Activated T-cell treated with anti-CD3 and anti-CD28 coated beads, Interleukin-2, amount 50 U/mL, for 1 hour (primary cell): ENCODE results near the gene OGFOD3.
"Not testable (repeated sequence)": the region's sequence is repeated elsewhere in the genome, so short reads cannot be mapped to it uniquely, and the experiment has no call there.

Experiments
- DNase-seq: peaks from one replicate; pipeline ENCODE4 v3.0.0-alpha.2; 2020

The OGFOD3 gene

DNA sequence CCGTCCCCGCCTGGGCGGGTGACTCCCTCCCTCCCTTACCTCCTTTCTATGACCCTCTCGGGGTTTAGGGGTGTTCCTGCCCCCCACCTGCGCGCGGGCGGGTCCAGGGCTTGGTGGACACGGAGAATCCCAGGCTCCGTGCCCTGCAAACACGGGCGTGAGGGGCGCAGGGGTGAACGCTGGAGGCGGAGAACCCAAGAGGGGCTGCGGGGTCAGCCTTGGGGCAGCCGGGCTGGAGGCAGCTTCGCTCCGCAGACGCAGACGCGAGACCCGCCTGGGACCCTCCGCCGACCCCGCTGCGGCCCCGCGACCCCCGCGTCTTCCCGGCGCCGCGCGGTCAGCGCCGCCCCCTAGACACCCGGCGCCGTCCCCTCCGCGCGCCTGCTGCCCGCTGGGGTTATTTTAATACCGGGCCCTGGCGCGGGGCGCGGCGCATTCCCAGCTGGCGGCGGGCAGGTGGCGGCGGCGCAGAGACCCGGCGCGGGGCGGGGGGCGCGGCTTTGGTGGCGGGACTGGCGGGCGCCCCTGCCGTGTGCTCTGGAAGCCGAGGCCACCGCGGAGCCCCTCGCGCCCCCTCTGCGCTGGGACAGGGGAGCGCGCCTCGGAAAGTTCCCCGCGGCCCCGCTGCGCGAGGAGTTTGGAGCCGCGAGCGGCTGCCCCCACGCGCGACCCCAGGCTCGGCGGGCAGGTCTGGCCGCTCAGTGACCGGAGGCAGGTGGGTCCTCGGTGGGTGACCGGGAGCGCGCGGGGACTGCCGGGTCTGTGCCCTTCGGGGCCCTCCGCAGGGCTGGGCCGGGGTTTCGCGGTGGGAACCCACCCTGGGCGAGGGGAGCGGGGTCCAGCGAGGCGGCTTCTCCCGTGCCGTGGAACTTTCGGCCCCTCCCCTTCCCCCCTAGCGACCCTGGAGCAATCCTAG, 46.8 kb downstream of the OGFOD3 start, which contains the start of gene UTS2R:
TSS of gene UTS2R (plus strand) at position 433 of the 916 bp plus-strand sequence. CDS start 2,560 bp downstream, outside the sequence.
- no peak for DNase-seq

DNA sequence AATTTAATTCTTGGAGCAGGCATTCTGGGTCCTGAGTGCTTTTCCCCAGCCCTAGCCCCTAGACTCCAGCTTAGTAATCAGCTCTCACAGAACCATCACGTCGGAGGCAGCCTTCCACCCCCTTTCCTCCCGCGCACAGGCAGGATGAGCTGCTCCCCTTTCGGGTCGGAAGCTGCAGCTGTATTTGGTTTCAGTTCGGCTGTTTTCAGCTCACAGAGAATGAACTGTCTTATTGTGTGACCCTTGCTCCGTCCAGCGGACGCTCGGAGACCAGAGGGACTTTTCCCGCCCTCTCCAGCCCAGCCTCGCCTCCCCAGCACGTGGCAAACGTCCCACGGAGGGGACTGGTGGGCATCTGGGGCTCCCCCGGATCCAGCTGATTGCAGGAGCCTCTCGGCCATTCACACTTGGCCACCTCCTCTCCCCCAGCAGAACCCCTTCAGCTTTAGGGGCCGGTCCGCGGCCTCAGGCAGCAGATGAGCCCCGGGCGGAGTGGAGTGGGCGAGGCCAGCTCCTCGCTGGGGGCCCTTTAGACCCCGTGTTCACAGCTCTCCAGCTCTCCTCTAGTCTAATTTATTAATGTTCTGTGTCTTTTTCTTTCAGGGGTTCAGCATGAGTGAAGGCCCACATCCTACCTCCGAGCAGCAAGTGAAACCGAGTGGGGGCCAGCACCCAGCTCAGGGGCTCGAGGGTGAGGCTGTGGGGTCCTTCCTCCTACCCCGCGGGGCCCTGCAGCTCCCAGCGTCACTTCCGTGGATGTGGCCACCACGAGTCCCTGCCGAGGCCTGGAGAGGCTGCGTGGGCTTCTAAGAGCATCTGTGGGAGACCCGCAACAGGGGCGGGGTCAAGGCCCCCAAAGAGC, 47.7 kb downstream of the OGFOD3 start:
- no peak for DNase-seq

DNA sequence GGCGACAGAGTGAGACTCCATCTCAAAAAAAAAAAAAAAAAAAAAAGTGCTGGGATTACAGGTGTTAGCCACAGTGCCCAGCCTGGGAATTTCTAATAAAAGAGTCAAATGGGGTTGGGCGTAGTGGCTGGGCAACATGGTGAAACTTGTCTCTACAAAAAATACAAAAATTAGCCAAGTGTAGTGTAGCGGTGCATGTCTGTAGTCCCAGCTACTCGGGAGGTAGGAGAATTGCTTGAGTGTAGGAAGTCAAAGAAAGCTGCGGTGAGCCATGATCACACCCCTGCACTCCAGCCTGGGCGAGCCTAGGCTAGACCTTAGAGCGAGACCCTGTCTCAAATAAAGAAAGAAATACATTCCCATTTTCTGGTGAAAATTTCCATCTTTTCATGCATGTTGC, 49.2 kb downstream of the OGFOD3 start:
- no peak for DNase-seq

DNA sequence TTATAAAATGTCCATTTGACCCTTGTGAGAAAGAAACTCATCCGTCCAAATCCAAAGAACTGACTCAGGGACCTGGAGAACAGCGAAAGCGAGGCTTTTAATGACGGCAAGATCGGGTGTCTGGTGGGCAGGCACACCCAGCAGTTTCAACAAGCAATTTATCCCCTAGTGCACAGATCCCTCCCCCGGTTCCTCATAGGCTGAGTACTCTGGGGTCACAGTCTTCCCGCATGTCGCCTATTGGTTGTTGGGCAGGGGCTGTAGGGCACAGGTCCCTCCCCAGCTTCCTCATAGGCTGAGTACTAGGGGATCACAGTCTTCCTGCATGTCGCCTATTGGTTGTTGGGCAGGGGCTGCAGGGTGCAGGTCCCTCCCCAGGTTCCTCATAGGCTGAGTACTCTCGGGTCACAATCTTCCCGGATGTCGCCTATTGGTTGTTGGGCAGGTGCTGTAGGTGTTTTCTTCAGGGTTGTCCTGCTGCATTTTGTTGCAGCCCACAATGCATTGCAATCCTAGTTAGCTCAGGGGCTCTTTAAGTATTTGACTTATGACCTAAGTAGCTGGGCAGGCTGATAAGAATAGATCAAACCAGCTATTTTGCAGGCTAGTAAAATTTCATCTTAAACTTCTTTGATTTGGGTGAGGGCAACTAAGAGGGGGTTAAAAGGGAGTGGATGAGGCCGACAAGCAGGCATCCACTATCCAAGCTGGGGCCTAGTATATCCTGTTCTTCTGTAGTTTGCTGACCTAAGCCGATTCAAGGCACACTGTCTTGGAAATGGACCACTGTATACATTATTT, 50.5 kb downstream of the OGFOD3 start:
- no peak for DNase-seq

DNA sequence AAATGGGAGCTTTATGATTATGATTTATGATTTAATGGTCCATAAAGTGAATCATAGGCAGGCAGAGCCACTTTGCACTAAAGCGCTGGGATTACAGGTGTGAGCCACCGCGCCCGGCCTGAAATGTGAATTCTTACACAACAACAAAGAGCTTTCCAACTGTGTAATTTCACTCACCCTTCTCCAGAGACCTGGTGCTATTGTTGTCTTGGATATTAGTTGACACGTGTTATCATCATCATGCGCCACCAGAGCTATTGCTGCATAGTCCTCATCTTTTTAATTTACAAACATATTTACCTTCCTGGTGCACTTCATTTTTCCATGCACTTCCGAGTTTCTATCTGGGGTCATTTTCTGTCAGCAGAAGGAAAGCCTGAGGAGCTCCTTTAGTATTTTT, 51.6 kb downstream of the OGFOD3 start:
- no peak for DNase-seq

DNA sequence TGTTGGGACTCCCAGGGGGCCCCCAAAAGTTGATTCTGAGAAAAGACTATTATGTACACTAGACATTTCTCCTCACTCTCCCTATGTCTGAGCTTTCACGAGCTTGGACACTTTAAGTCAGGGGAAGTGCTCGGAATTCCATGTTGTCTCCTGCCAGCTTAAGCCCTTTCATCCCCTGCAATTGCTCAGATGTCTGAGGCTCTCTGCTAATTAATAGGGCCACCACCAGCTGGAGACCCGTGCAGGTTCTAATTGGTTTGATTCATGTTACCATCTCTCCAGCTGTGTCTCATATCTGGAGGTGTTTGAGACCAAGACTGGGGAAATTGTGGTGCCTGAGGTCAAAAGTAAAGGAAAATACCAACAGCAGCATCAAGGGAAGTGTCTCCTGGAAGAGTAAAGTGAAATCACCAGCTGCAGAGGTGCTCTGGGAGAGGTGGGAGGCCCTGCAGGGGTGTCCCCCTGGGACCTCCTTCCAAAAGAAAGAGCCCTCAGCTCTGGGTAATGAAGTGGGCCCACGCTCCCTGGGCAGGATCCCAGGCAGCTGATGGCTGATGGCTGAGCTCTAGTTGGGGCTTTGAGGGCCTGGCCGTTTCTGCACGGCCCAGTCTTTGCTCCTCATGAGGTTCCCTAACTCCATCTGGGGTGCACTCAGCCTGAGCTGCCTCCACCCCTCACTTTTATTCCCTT, 52.6 kb downstream of the OGFOD3 start:
- DNase-seq, result no peak

DNA sequence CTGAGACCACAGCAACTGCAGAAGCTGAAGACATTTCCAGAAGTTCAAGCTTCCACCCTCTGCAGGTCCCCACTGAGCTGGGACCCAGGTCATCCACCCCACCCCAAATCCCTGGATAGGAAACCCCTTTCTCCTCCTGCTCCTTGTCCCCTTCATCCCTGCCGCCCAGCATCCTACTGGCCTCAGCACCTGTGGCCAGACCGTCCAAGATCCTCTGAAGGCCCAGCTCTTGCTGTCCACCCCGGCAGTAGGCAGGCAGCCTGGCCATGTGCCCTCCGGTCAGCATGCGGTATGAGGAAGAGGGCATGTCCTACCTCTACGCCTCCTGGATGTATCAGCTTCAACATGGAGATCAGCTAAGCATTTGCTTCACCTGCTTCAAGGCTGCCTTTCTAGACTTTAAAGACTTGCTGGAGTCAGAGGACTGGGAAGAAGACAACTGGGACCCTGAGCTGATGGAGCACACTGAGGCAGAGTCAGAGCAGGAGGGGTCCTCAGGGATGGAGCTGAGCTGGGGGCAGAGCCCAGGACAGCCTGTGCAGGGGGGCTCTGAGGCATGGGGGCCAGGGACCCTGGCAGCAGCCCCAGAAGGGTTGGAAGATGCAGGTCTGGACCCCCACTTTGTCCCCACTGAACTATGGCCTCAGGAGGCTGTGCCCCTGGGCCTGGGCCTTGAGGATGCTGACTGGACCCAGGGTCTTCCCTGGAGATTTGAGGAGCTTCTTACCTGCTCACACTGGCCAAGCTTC, 56.3 kb downstream of the OGFOD3 start:
- DNase-seq, result no peak

DNA sequence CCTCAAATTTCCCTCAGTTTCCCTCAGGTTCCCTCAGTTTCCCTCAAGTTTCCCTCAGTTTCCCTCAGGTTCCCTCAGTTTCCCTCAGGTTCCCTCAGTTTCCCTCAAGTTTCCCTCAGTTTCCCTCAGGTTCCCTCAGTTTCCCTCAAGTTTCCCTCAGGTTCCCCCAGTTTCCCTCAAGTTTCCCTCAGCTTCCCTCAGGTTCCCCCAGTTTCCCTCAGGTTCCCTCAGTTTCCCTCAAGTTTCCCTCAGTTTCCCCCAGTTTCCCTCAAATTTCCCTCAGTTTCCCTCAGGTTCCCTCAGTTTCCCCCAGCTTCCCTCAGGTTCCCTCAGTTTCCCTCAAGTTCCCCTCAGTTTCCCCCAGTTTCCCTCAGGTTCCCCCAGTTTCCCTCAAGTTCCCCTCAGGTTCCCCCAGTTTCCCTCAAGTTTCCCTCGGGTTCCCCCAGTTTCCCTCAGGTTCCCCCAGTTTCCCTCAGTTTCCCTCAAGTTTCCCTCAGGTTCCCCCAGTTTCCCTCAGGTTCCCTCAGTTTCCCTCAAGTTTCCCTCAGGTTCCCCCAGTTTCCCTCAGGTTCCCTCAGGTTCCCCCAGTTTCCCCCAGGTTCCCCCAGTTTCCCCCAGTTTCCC, 58.8 kb downstream of the OGFOD3 start:
- not testable (repeated sequence) for DNase-seq

DNA sequence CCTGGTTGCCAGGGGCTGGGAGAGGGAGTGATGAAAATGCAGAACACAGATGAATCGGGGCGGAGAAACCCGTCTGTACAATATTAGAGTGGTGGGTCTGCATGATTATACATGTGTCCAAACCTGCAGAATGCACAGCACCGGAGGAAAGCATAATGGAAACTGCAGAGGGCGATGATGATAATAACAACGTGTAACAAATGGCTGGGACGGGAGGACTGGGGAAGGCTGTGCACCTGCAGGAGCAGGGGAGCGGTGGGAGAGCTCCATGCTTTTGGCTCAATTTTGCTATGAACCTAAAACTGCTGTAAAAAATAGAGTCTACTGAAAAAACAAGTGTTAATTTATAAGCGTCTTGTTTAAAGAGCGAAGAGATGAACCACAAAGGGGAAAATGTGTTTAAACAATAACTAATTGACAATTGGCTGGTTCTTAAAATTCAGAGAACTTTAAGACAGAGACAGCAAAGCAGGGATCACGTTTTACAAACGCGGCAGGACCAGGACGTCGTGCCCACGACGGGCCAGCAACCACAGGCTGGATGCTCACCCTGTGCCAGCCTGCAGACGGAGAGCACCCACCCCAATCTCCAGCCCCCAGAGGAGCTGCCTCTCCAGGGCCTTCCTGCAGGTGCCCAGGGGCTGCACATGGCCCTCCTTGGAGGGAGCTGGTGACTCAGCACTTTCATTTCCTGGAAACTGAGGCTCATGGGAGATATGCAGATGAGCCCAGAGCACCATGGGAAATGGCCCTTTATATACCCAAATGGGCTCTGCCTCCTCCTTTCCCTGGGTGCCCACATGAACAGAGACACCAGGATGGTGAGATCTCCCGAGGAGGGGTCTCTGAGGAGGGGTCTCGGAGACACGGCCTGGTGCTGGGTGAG, 59.7 kb downstream of the OGFOD3 start, which contains the start of gene TEX19:
TSS of gene TEX19 (plus strand) at position 783 of the 886 bp plus-strand sequence. CDS start 2,904 bp downstream, outside the sequence.
- no peak for DNase-seq

DNA sequence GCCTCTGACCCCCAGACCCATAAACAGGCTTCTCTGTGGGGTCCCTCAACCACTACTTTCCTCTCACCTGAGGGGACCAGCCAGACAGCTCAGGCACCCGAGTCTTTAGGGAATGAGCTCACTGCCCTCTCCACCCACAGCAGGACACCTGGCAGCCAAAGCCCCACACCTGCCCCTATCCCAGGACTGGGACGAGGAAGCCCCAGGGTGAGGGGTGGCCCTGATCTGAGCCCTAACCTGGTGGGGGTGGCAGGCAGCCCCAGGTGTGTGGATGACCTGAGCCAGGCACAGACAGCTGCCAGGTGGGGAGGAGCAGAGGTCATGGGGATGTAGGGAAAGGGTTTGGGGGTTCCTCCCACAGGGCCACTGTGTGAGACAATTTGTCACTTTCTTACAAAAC, 61.0 kb downstream of the OGFOD3 start:
- no peak for DNase-seq

DNA sequence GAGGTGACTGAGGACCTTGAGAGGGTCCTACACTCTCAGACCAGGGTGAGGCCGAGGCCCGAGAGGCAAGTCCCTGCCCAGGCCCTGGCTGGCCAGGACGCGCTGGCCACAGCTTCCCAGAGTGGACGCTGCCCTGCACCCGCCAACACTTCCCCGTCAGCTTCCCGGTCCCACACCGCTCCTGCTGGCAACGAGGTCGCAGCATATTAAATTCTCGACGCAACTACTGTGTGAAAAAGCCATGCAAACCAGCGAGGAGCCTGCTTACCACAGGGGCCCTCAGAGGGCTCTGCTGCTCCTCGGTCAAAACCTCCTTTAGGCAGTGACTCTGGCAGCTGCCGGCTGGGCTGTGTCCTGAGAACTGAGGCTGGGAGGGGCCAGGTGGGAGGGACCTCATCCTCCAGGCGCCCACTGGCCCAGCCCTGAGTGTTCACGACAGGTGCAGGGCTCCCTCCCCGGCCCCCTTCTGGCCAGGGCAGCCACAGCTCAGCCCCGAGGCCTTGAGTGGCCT, 61.5 kb downstream of the OGFOD3 start:
- DNase-seq, result no peak

DNA sequence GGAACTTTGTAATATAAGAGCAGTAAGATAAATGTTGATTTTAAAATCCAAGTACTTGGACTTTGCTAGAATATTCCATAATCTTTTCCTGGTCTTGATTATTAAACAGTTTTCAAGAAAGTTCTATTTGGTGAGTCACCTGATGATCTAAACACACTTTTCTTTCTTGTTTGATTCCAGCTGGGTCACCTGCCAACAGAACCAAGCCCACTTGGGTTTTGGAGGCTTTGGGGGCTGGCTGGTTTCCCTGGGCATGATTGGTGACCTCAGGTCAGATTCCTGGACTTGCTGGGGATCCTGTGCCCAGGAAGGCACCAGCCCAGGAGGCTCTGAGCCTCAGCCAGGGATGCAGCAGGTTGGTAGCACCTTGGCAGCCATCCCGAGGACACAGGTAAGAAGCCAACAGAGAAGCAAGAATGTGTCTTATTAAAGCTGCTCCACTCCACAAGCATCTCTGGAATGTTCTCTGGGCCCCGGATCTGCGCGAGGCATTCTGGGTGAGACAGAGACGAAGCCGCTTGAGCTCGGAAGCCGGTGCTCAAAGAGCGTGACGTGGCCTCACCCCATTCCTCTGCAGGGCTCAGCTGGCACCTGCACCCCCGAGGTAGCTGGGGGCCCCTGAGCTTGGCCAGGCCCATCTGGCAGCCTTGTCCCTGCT, 62.5 kb downstream of the OGFOD3 start:
- no peak for DNase-seq

DNA sequence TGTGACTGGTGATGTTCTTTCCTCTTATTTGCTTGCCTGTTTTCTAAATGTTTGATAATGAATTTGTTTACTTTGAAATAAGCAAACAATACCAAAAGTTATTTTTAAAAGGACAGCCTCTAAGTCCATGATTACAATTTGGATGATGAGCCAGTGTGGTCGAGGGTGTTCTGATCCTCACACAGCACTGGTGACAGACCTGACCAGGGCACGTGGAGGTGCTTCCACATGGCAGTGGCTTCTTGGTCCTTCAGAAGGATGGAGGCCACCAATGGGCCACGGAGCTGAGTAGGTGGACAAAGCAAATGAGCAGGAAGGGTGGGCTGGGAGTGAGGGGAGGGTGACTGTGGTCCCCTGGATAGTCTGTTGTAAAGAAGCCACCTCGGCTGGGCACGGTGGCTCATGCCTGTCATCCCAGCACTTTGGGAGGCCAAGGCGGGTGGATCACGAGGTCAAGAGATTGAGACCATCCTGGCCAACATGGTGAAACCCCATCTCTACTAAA, 63.5 kb downstream of the OGFOD3 start:
- DNase-seq, result no peak

DNA sequence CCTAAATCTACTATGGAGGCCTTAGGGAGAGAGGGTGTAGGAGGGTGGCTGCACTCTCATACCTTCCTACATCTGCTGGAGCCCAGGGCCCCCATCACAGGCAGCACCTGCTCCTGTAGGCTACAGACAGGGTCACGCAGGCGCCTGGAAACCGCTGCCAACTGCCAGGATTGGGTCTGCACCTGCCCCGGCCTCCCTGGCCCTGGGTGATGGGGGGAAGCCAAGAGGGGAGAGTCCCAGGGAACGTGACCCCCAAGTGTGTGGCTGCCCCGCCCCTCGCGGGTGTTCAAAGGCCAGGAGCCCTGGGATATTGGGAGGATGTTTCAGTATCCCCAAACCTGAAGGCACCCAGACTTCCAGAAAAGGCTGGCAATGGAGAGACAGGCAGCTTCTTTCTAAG, 64.9 kb downstream of the OGFOD3 start:
- DNase-seq, result no peak

DNA sequence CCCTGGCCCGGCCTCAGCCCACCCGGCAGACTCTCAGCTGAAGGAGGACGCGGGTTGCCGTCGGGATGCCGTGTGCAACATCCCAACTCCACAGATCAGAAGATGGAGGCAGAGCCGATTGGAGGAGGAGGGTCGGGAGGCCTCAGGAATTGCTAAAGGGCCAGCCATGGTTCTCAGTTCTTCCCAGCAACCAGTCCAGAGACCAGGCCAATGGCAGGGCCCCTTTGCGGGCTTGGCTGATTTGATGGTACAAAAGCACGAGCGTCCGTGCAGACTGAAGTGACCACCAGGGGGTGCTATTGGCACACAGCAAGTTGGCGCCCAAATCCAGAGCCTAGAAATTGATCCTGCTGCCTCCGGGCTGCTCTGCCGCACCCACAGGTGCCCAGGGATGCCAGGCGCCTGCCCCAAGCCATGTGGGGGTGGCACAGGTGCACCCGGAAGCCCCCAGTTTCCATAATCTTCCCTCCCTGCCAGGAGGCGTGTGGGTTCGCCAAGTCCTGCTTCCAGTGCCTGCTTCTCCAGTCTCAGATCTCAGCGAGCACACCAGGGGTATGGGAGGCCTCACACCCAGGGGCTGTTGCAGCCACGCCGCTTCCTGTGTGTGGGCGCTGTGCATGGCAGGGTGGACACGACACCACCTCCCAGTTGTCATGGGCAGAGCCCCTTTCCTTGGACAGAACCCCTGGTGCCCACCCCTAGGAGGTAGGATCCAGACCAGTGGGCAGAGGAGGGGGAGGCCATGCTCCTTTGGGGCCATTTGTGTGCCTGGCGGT, 66.5 kb downstream of the OGFOD3 start:
- peak; percentile 80 for DNase-seq

DNA sequence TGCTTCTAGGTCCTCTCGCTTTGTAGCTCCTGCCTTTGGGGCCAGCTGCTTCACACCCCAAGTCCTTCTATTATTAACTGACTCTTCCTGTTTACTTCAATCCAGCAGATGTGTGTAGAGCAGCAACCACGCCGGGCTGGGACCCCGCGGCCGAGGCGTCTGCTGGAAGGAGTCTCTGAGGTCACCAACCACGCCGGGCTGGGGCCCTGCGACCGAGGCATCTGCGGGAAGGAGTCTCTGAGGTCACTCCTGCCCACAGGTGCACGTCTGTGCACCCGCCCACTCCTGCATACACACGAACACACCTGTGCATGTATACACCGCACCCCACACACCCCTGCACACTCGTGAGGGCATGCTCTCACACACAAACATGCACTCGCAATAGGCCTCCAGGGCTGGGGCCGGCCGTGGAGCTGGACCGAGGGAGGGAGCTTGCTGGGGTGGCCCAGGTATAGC, 67.1 kb downstream of the OGFOD3 start:
- DNase-seq, result no peak

DNA sequence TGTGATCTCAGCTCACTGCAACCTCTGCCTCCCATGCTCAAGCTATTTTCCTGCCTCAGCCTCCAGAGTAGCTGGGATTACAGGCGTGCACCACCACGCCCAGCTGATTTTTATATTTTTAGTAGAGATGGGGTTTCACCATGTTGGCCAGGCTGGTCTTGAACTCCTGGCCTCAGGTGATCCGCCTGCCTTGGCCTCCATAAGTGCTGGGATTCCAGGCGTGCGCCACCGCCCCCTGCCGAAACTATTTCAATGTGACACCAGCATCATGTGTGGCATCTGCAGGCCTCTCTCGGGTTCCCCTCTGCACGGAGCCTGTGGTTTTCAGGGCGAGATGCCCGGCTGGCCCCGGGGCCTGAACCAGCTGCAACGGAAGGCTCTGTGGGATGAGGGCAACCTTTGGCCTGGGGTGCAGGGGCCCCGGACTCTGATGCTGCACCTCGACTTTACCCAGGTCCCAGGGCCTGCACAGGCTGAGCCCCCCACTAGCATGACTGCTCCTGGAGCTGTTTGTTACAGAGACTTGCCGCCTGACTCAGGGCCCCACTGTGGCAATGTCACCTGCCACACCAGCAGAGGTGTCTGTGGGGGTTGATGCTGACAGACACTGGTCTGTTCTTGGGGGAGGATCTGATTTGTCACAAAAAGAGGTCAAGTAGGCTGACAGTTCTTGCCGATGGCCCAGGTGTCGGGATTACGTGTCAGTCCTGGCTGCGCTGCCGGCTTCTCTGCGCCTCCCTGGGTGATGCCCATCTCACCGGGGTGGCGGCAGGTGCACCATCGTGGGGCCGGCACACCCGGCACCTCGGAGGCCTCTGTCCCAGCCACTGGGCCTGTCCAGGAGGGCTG, 68.0 kb downstream of the OGFOD3 start:
- DNase-seq, result peak; percentile 48
